Dermis lymphatic vessel endothelial cell (primary cell): Measurements from ENCODE around the gene OR6N2. TPM values are rescaled to one million over a fixed set of nuclear protein-coding genes. Genes with fewer than 3 reads are reported as not detected.

ENCODE experiments used
- total RNA-seq: library from RNA; depleted of rRNA; stranded (reverse); fragments of >200 nt; gene quantifications from 2 replicates; pipeline ENCODE4 v1.2.1, GENCODE V29; 2014

OR6N2 gene
- not detected in 2 replicates for total RNA-seq

GRCh38 chr1:158781104-158781503 is at the start of gene OR6N2:
TSS of gene OR6N2 (minus strand) at chr1:158781204. CDS start at chr1:158777635, 3,569 bp downstream.

GRCh38 chr1:158771950-158772866 is 8.8 kb downstream of the OR6N2 start, which contains the start of gene OR6N1:
TSS of gene OR6N1 (minus strand) at chr1:158772195. CDS start at chr1:158766682, 5,513 bp downstream.

DNA sequence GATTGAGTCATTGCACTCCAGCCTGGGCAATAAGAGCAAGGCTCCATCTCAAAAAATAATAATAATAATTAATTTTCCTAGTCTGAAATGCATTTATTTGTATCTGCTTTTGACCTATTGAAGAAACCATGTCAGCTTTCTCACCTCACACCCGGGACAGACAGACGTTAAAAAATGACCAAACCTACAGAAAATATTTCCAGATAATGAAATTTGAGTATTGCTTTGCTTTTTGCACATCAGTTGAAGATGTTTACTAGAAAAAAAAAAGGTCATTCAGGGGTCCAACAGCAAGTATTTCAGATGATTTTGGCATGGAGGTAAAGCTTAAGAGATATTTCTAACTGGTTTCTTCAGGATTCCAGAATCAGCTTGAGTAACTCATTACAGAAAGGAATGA is 26.6 kb downstream of the OR6N2 start, which contains the start of gene OR6K6:
Gene OR6K6 (plus strand): TSS at position 301 of the 400 bp plus-strand sequence. CDS start 168 bp downstream, outside the sequence.

Other genes with a start within 250 kb of the OR6N2 start
- gene OR6Y1, start 226.8 kb downstream of the OR6N2 start, total RNA-seq: not detected in 2 replicates
- gene OR6P1, start 210.6 kb downstream of the OR6N2 start, total RNA-seq: not detected in 2 replicates
- gene OR10X1, start 201.3 kb downstream of the OR6N2 start, total RNA-seq: not detected in 2 replicates
- gene OR10Z1, start 175.9 kb downstream of the OR6N2 start, total RNA-seq: not detected in 2 replicates
- 1.7 TPM in 2 replicates for gene SPTA1, start 94.5 kb downstream of the OR6N2 start, total RNA-seq
- gene OR6K2, start 80.6 kb downstream of the OR6N2 start, total RNA-seq: not detected in 2 replicates
- gene OR6K3, start 60.5 kb downstream of the OR6N2 start, total RNA-seq: not detected in 2 replicates
- gene OR6K6, start 26.5 kb downstream of the OR6N2 start, total RNA-seq: 0.09 TPM in 1 of 2 replicates, not detected in the other
- not detected in 2 replicates for gene OR6N1, start 9.0 kb downstream of the OR6N2 start, total RNA-seq
- gene MNDA, start 50.1 kb upstream of the OR6N2 start, total RNA-seq: not detected in 2 replicates
- gene PYHIN1, start 150.3 kb upstream of the OR6N2 start, total RNA-seq: not detected in 2 replicates
- gene IFI16, start 228.7 kb upstream of the OR6N2 start, total RNA-seq: 42.6 and 46.7 TPM in 2 replicates